ENCODE data around the gene CD36.

DNA sequence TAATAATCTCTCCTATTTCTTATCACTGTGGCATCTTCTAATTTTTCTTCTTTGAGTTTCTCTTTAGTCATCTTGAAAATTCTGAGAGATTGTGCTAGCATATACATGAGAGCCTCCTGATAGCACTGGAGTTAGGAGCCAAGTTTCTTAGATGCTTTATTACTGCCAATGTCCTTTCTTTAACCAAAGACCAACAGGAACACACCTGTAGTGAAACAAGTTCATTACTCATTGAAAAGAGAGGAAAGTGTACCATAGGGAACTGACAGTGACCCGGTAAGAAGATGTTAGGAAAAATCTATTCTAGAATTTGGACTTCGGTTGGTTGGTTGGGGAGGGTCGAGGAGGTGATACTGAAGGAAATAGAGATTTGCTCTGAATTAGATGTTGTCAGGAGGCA, 27.1 kb upstream of the CD36 start:
- TF ChIP-seq POLR2A (IDR thresholded peaks at IDR 0.05) = no peak
- TF ChIP-seq, protein P1, sequence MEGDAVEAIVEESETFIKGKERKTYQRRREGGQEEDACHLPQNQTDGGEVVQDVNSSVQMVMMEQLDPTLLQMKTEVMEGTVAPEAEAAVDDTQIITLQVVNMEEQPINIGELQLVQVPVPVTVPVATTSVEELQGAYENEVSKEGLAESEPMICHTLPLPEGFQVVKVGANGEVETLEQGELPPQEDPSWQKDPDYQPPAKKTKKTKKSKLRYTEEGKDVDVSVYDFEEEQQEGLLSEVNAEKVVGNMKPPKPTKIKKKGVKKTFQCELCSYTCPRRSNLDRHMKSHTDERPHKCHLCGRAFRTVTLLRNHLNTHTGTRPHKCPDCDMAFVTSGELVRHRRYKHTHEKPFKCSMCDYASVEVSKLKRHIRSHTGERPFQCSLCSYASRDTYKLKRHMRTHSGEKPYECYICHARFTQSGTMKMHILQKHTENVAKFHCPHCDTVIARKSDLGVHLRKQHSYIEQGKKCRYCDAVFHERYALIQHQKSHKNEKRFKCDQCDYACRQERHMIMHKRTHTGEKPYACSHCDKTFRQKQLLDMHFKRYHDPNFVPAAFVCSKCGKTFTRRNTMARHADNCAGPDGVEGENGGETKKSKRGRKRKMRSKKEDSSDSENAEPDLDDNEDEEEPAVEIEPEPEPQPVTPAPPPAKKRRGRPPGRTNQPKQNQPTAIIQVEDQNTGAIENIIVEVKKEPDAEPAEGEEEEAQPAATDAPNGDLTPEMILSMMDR (IDR thresholded peaks at IDR 0.05) = no peak
- no peak for TF ChIP-seq EP300 (IDR thresholded peaks at IDR 0.05)
